ENCODE results near the gene SOX1.

The SOX1 gene

GRCh38 chr13:112073245-112074138, 6.5 kb downstream of the SOX1 start:
- DNase-seq = no peak

- DNase-seq = no peak
Measured at GRCh38 chr13:112074139-112074865, 7.4 kb downstream of the SOX1 start.

- no peak for DNase-seq
Measured at GRCh38 chr13:112077729-112078128, 10.8 kb downstream of the SOX1 start.

GRCh38 chr13:112078216-112078615, 11.3 kb downstream of the SOX1 start:
- no peak for DNase-seq

GRCh38 chr13:112078879-112079531, 12.1 kb downstream of the SOX1 start:
- no peak for DNase-seq

GRCh38 chr13:112079696-112080095, 12.7 kb downstream of the SOX1 start:
- no peak for DNase-seq

GRCh38 chr13:112083971-112084370, 17.0 kb downstream of the SOX1 start:
- DNase-seq = no peak

GRCh38 chr13:112092453-112092852, 25.5 kb downstream of the SOX1 start:
- DNase-seq = no peak

GRCh38 chr13:112095354-112095753, 28.4 kb downstream of the SOX1 start:
- DNase-seq = no peak

GRCh38 chr13:112096959-112097358, 30.0 kb downstream of the SOX1 start:
- DNase-seq = no peak

- no peak for DNase-seq
Measured at GRCh38 chr13:112097770-112098169, 30.8 kb downstream of the SOX1 start.

- no peak for DNase-seq
Measured at GRCh38 chr13:112098699-112099098, 31.8 kb downstream of the SOX1 start.

GRCh38 chr13:112101360-112101930, 34.5 kb downstream of the SOX1 start:
- DNase-seq = no peak

- DNase-seq = no peak
Measured at GRCh38 chr13:112102243-112102642, 35.3 kb downstream of the SOX1 start.

GRCh38 chr13:112103260-112103838, 36.4 kb downstream of the SOX1 start:
- DNase-seq = no peak

GRCh38 chr13:112103961-112104880, 37.3 kb downstream of the SOX1 start:
- no peak for DNase-seq

GRCh38 chr13:112104881-112105234, 37.9 kb downstream of the SOX1 start:
- no peak for DNase-seq

- DNase-seq = no peak
Measured at GRCh38 chr13:112105244-112105681, 38.3 kb downstream of the SOX1 start.

- DNase-seq = no peak
Measured at GRCh38 chr13:112105892-112106291, 38.9 kb downstream of the SOX1 start.

GRCh38 chr13:112106478-112107141, 39.7 kb downstream of the SOX1 start:
- DNase-seq = no peak

- no peak for DNase-seq
Measured at GRCh38 chr13:112107289-112107688, 40.3 kb downstream of the SOX1 start.

Measured in activated CD4-positive, alpha-beta T cell treated with anti-CD3 and anti-CD28 coated beads, Interleukin-2, amount 50 U/mL, for 4 hours (primary cell).